OCI-LY7 (cell line): ENCODE measurements around the gene UBL3. TPM values are rescaled to one million over a fixed set of nuclear protein-coding genes. Genes with fewer than 3 reads are reported as not detected.
A peak's percentile ranks its signal among the peaks of the same experiment; 100 is the strongest.

ENCODE experiments used
- BruUV-seq: library from RNA; stranded (reverse); fragments of 400-500 nt; replicated peaks from 2 replicates; lab custom pipeline; 2021; lab: Mats Ljungman, UMichigan
- CTCF ChIA-PET: fragments of 300-600 bp; sonication (Branson Sonifier 250); formaldehyde crosslinking; loops from one replicate; lab custom pipeline; 2022; ENCODE audit warnings: antibody characterized with exemption; ENCODE audit not compliant: unreplicated experiment; lab: Charles Lee
- POLR2A ChIA-PET: fragments of 300-600 bp; sonication (Branson Sonifier 250); formaldehyde crosslinking; loops from one replicate; lab custom pipeline; 2022; ENCODE audit warnings: antibody characterized with exemption; lab: Charles Lee
- DNase-seq: peaks from one replicate; pipeline ENCODE4 v3.0.0-alpha.2; 2015; ENCODE audit warnings: low spot score
- H2AFZ ChIP-seq: fragments of 200-600 bp; sonication (generic), shearing (Covaris generic); 2 replicates; pipeline ENCODE4 v1.6.1; 2014; ENCODE audit warnings: mild to moderate bottlenecking, antibody characterized with exemption, low read length, moderate library complexity
- H3K27ac ChIP-seq: fragments of 200-600 bp; sonication (generic); 2 replicates; pipeline ENCODE4 v1.5.1; 2014; ENCODE audit warnings: mixed run types, low read depth, mild to moderate bottlenecking, moderate library complexity, low read length, inconsistent platforms; ENCODE audit not compliant: poor library complexity, severe bottlenecking
- H3K36me3 ChIP-seq: fragments of 200-600 bp; sonication (generic); 2 replicates; pipeline ENCODE4 v1.6.1; 2014; ENCODE audit warnings: mild to moderate bottlenecking, antibody characterized with exemption, low read length, moderate library complexity, mixed read lengths; ENCODE audit not compliant: insufficient read depth
- H3K4me1 ChIP-seq: fragments of 200-600 bp; sonication (generic); 2 replicates; pipeline ENCODE4 v1.5.1; 2014; ENCODE audit warnings: mild to moderate bottlenecking, low read length; ENCODE audit not compliant: insufficient read depth, poor library complexity, severe bottlenecking
- H3K4me2 ChIP-seq: fragments of 200-600 bp; sonication (generic); 2 replicates; pipeline ENCODE4 v1.6.1; 2014; ENCODE audit warnings: mild to moderate bottlenecking, low read length
- H3K4me3 ChIP-seq: fragments of 200-600 bp; sonication (generic); 2 replicates; pipeline ENCODE4 v1.5.1; 2014; ENCODE audit warnings: mild to moderate bottlenecking, low read depth, low read length; ENCODE audit not compliant: poor library complexity, severe bottlenecking
- H3K79me2 ChIP-seq: fragments of 200-600 bp; sonication (generic); 2 replicates; pipeline ENCODE4 v1.6.1; 2016; ENCODE audit warnings: low read depth, mild to moderate bottlenecking, low read length, moderate library complexity, mixed read lengths; ENCODE audit not compliant: insufficient read depth
- H3K9me2 ChIP-seq: fragments of 200-600 bp; sonication (generic); 2 replicates; pipeline ENCODE4 v1.6.1; 2016; ENCODE audit warnings: mild to moderate bottlenecking, low read length, mixed read lengths; ENCODE audit not compliant: insufficient read depth
- H3K9me3 ChIP-seq: fragments of 200-600 bp; sonication (generic); 2 replicates; pipeline ENCODE4 v1.6.1; 2014; ENCODE audit warnings: mild to moderate bottlenecking, mixed run types, low read length, mixed read lengths
- H4K20me1 ChIP-seq: fragments of 200-600 bp; sonication (generic); 2 replicates; pipeline ENCODE4 v1.6.1; 2014; ENCODE audit warnings: mild to moderate bottlenecking, antibody characterized with exemption, low read length, moderate library complexity, mixed read lengths; ENCODE audit not compliant: insufficient read depth
- CTCF ChIP-seq: fragments of 200-600 bp; sonication (generic); conservative IDR thresholded peaks from 2 replicates; pipeline ENCODE4 v1.5.1; 2014; ENCODE audit warnings: mild to moderate bottlenecking, antibody characterized with exemption, low read length, moderate library complexity, mixed read lengths
- EZH2phosphoT487 ChIP-seq: fragments of 200-600 bp; sonication (generic); IDR thresholded peaks from 2 replicates; pipeline ENCODE4 v1.6.1; 2018; ENCODE audit warnings: low read depth, borderline replicate concordance, mild to moderate bottlenecking, mixed run types, antibody characterized with exemption, low read length, moderate library complexity, mixed read lengths
- intact Hi-C: fragments of 100-400 bp; cut with micrococcal nuclease; formaldehyde crosslinking; loops from one replicate; pipeline ENCODE4 v1.10.0; 2022; ENCODE audit not compliant: unreplicated experiment
- total RNA-seq, 2 experiments: library from RNA; depleted of rRNA in 1 of 2; stranded (reverse); fragments of >200 nt in 1 of 2; shearing (Covaris generic) in 1 of 2; gene quantifications; 2 replicates each; pipeline ENCODE4 v1.2.3, GENCODE V29; 2014 to 2022

The UBL3 gene
- total RNA-seq, 2 experiments from 2014 or later, result 5.6 to 11.4 TPM

GRCh38 chr13:29801737-29802305 lies 48.6 kb downstream of the UBL3 start:
- Histone ChIP-seq H3K4me1 (no peaks in the 10 kb centered on the region), H4K20me1 (peaks cover 13% of the 10 kb centered on the region; the same call in 1 of the 2 replicates), H3K36me3 (no peaks in the 10 kb centered on the region), H2AFZ (no peak overlapping the region), H3K9me2 (no peaks in the 10 kb centered on the region), H3K4me2 (no peak overlapping the region), H3K4me3 (no peak overlapping the region), H3K27ac (no peak overlapping the region), H3K79me2 (no peaks in the 10 kb centered on the region), H3K9me3 (no peaks in the 10 kb centered on the region)
- POLR2A ChIA-PET, result interaction anchor here (0.7 kb wide), 1 partner anchor 10 kb away, joined by 3 read pairs; no protein-coding TSS in a partner anchor
- peak; percentile 20 for DNase-seq
- BruUV-seq, result no TSS peak
- CTCF ChIA-PET, result no interaction called here
- intact Hi-C loops, result no loop called here
- peak; percentile 38; the same call in 1 of the 2 replicates for TF ChIP-seq CTCF
- TF ChIP-seq EZH2phosphoT487, result no peak

- ChIA-PET POLR2A (no interaction called here), CTCF (no interaction called here)
- Histone ChIP-seq H2AFZ (no peak overlapping the region), H3K9me2 (no peaks in the 10 kb centered on the region), H3K4me2 (no peak overlapping the region), H3K79me2 (no peaks in the 10 kb centered on the region), H4K20me1 (peaks cover 13% of the 10 kb centered on the region; the same call in 1 of the 2 replicates), H3K27ac (no peak overlapping the region), H3K9me3 (no peaks in the 10 kb centered on the region), H3K4me3 (no peak overlapping the region), H3K36me3 (no peaks in the 10 kb centered on the region), H3K4me1 (no peaks in the 10 kb centered on the region)
- TF ChIP-seq EZH2phosphoT487 (no peak), CTCF (no peak)
- intact Hi-C loops, result no loop called here
- BruUV-seq, result no TSS peak
- DNase-seq, result no peak
Measured at GRCh38 chr13:29801102-29801501, 49.3 kb downstream of the UBL3 start.

- no peak for TF ChIP-seq EZH2phosphoT487
- no peak for TF ChIP-seq CTCF
- Histone ChIP-seq H4K20me1 (peaks cover 13% of the 10 kb centered on the region; the same call in 1 of the 2 replicates), H3K36me3 (no peaks in the 10 kb centered on the region), H3K4me3 (no peak overlapping the region), H3K27ac (no peak overlapping the region), H3K4me1 (no peaks in the 10 kb centered on the region), H3K9me2 (no peaks in the 10 kb centered on the region), H3K9me3 (no peaks in the 10 kb centered on the region), H3K79me2 (no peaks in the 10 kb centered on the region), H3K4me2 (no peak overlapping the region), H2AFZ (no peak overlapping the region)
- intact Hi-C loops, result no loop called here
- no peak for DNase-seq
- no TSS peak for BruUV-seq
- ChIA-PET POLR2A (no interaction called here), CTCF (no interaction called here)
Measured at GRCh38 chr13:29800687-29801086, 49.7 kb downstream of the UBL3 start.
